Anterior cingulate cortex (tissue), 58 donors: ENCODE measurements around the gene CDK14.

Experiments used
- DNase-seq, 58 donors: peaks; one replicate each; lab custom pipeline; 2025; lab: John Stamatoyannopoulos, UW

CDK14 gene

GRCh38 chr7:90677486-90678404 is 81.6 kb downstream of the CDK14 start:
- peak in 1 of 58 donors; percentile 2 for DNase-seq

DNA sequence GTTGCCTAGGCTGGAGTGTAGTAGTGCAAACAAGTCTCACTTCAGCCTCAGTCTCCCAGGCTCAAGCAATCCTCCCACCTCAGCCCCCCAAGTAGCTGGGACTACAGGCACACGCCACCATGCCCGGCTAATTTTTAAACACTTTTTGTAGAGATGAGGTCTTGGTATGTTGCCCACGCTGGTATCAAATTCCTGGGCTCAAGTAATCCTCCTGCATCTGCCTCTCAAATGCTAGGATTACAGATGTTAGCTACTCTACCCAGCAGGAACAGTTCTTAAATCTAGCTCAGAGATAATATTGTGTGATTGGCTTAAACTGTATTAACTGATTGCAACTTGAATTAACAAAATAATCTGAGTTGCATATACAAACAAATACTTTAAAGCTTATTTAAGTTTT is 82.9 kb downstream of the CDK14 start:
- DNase-seq: no peak

DNA sequence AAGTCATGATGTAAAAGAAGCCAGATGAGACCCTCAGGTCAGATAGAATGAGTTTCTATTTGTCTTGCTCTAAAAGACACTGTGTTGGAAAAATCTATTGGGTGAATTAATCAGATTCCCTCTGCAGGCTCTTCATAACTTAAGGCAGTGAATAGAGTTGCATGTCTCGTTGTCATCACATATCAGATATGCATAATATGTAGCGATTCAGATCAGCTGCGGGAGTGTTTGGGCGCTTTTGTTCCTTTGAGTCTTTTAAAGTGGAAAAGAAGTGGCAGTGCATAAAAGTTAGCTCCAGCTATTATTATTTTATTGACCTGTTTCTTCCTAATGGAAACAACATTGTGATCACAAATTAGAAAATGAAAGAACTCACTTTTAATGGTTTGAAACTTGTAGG is 84.4 kb downstream of the CDK14 start:
- DNase-seq: no peak

DNA sequence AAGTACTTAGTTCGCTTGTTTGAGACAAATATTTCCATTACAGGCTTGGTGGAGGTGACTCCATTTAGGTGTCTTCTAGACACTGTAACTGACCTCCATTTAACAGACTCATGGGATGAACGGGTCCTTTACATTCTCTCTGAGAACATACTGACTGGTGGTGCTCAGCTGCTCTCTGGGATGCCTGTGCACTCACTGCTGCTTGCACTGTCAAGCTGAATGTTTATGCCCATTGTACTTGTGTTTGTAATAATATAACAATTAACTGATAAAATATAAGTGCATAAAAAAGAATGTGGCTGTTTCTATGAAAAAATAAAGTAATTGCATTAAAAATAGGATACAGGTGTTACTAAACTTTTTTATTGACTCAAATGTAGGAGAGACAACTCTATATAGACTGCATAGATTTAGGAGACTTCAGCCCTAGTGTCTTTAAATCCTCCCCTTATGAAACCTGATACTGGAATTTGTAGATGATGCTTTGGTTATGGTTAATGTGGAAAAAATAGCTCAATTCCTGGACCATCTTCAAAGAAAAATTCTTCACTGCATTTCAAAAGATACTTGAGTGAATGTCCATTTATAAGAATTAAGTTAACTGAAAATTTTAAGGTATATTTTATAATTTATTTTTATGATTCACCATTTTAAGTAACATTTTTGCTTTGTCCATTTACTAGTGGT is 85.4 kb downstream of the CDK14 start:
- DNase-seq: no peak

DNA sequence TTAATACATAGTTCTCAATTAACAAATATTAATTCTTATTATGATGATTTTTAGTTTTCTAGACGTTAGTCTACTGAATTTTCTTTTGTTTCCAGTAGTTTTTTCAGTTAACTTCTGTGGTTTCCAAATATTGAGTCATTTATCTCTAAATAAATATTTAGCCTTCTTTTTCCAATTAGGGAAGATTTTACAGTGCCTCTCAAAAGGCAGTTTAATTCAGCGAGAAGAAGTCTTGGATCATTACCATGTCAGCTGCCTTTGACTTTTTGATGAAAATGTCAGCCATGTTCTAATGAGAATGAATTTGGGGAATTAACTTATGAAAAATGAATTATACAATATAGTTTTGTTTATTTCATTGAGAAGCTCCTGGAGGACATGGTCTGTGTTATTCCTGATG is 90.0 kb downstream of the CDK14 start:
- DNase-seq: no peak

DNA sequence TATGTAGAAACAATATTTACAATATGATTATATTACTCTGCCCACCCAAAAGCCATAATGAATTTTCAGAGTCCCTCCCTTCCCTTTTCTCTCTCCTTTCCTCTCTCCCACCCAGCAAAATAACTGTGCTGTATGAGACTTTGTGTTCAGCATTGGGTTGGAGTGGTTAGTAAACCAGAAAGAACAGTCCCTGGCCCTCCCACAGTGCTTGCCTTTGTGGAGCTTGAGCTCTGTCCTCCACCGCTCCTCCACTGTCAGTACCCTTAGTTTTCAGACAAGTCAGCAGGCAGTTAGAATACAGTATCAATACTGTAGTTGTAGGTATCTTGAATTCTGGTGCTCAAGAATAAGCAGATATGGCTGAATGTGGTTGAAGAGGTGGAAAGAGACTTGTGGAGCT is 92.7 kb downstream of the CDK14 start:
- no peak for DNase-seq

DNA sequence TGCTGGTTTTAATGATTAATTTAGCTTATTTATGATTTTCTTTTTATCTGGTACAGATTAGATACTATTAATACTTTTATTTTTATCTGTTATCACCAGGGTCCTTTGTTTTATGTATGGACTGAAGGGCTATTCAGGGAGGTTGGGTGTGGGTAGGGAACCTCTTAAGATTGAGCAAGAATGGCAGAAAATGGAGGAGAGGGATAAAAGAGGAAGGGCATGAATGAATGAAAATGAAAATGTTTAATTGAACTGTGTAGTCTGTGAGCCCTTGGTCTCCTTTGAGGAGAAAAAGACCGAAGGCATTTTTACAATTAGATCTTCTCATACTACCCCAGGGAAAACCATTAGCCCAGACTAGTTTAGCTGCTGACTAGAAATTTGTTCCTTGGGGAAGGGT is 93.1 kb downstream of the CDK14 start:
- no peak for DNase-seq

- DNase-seq: no peak
Observed at GRCh38 chr7:90690159-90690858, 94.2 kb downstream of the CDK14 start.

GRCh38 chr7:90692396-90692795 is 96.3 kb downstream of the CDK14 start:
- DNase-seq: no peak

DNA sequence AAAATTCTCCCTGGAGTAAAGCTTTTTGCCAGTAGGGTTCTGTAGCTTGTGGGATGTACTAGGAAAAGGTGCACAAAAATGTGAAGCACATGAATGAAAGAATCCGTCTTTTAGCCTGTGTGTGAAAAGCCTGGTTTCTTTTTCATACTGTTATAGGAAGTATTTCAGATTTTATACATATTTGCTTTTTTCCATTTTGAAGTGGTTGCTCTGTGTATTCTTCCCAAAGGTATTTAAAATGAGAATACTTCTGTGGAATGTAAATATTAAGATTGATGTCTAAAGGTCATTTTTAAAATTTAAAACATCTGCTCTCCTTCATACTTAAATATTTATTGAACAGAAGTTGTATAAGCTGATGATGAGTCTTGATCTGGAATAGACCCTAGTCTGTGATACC is 96.8 kb downstream of the CDK14 start:
- no peak for DNase-seq

- DNase-seq: no peak
Observed at GRCh38 chr7:90693939-90694338, 97.8 kb downstream of the CDK14 start.

- DNase-seq: no peak
Observed at GRCh38 chr7:90698616-90699015, 102.5 kb downstream of the CDK14 start.

- DNase-seq: no peak
Observed at GRCh38 chr7:90701021-90701420, 104.9 kb downstream of the CDK14 start.

GRCh38 chr7:90701771-90702170 is 105.7 kb downstream of the CDK14 start:
- DNase-seq: no peak

DNA sequence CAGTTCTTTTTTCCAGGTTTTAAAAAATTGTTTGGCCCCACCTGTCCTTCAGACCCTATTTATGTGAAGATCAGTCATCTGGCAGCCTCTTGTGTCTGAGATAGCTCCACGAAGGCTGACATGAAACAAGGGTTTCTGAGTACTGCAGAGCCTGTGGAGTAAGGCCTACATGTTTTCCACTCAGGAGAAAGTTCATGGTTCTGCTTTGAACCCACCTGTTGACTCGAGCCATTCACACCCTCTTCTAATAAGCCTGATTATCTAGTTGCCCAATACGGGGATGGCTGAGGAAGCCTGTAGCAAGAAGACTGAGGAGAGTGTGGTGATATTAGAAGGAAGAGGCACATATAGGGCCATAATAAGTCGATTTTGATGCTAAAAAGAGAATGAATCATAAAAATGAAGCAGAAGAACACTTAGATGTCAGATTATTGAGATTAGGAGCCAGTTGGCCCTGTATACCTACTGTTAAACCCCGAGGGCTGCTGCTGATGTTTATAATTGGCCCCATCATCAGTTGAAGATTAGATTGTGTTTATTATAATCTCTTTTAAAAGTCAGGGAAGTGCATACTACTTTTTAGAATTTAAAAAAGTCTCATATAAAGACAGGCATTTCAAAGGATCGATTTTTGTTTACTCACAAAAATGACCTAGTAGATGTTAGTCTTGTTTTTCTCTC is 109.4 kb downstream of the CDK14 start:
- DNase-seq: no peak

DNA sequence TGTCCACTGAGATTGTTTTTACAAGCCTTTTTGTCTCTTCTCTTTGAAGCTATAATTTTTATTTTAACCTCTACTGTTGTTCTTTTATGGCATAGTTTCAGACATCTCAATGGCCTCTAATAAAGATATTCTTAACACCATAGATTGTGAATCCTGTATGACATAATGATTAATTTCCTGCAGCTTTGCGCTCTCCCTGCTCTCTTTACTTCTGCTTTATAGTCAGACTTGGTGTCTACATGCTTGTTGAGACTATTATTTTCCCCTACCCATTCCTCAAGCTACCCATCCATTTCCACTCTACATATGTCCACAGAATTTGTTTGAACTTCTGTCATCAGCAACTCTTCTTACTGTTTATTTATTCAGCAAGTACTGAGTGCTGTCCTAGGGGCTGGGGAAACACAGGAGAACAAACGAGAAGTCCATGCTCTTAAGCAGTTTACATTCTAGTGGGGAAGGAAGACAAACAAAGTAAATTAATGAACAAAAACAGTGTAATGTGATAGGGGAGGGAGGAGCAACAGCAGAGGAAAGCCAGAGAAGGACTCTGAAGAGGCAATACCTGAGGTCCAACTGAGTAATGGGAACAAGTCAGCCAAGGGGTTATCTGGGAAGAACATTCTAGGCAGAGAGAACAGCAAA is 110.1 kb downstream of the CDK14 start:
- no peak for DNase-seq

GRCh38 chr7:90708841-90709317 is 112.8 kb downstream of the CDK14 start:
- DNase-seq: peak in 23 of 58 donors; percentile 1 to 66 (median 13)

- peak in 18 of 58 donors; percentile 4 to 46 (median 10) for DNase-seq
Observed at GRCh38 chr7:90709501-90710465, 113.7 kb downstream of the CDK14 start.

DNA sequence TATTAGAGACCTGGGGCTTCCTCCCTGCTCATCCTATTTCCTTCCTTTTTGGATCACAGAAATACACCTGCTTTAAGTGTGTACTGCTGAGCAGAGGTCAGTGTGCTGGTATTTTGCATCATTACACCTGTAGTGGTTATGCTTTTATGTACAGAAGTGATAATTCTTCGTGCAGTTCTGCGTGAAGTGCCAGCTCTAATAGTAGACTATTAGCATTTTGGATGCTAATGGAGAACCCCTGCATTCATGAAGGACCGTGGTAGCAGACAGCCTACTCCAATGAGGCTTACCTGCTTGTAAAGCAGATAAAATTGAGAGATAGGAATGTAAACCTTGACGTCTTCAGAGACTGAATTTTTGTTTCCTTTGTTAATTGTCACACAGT is 114.3 kb downstream of the CDK14 start:
- DNase-seq: no peak
